IMR-90 (cell line): Measurements from ENCODE around the gene MFSD6. TPM values are rescaled to one million over a fixed set of nuclear protein-coding genes. Genes with fewer than 3 reads are reported as not detected.

ENCODE experiments used
- ATAC-seq: fragments of 200-7000 bp; cut with Tn5 transposase; 2 replicates; pipeline ENCODE4 v1.9.1; 2020; ENCODE audit warnings: low read depth, mild to moderate bottlenecking, moderate library complexity
- BruUV-seq: library from RNA; stranded (reverse); fragments of 400-500 nt; replicated peaks from 2 replicates; lab custom pipeline; 2021; lab: Mats Ljungman, UMichigan
- CTCF ChIA-PET: fragments of 300-600 bp; formaldehyde crosslinking; extraction: SDS; loops from one replicate; lab custom pipeline; 2021; ENCODE audit warnings: antibody characterized with exemption; lab: Yijun Ruan, JAX
- POLR2A ChIA-PET: fragments of 300-600 bp; sonication (Branson Sonifier 250); formaldehyde crosslinking; loops from one replicate; lab custom pipeline; 2022; ENCODE audit warnings: antibody characterized with exemption; ENCODE audit not compliant: unreplicated experiment; lab: Charles Lee
- DNase-seq: peaks from one replicate; pipeline ENCODE4 v3.0.0; 2013
- H2AFZ ChIP-seq: replicated peaks from 2 replicates; pipeline ENCODE3; 2013; ENCODE audit warnings: low read length, mild to moderate bottlenecking; ENCODE audit not compliant: poor library complexity
- H2AK5ac ChIP-seq: 2 replicates; pipeline ENCODE4 v1.6.1; 2013; ENCODE audit warnings: low read depth, low read length, inconsistent platforms
- H2AK9ac ChIP-seq: replicated peaks from 2 replicates; pipeline ENCODE3; 2013; ENCODE audit warnings: mild to moderate bottlenecking, low read depth, low read length, moderate library complexity; ENCODE audit not compliant: poor library complexity
- H2BK120ac ChIP-seq: 2 replicates; pipeline ENCODE4 v1.6.1; 2013; ENCODE audit warnings: low read depth, low read length, inconsistent platforms
- H2BK15ac ChIP-seq: 3 replicates; pipeline ENCODE4 v1.6.1; 2013; ENCODE audit warnings: low read depth, low read length, inconsistent platforms
- H2BK20ac ChIP-seq: 2 replicates; pipeline ENCODE4 v1.6.1; 2013; ENCODE audit warnings: low read depth, mild to moderate bottlenecking, inconsistent platforms, low read length, moderate library complexity
- H2BK5ac ChIP-seq: 2 replicates; pipeline ENCODE4 v1.6.1; 2013; ENCODE audit warnings: mild to moderate bottlenecking, low read depth, low read length, inconsistent platforms; ENCODE audit not compliant: poor library complexity, severe bottlenecking
- H3K14ac ChIP-seq: replicated peaks from 2 replicates; pipeline ENCODE4 v1.6.1; 2013; ENCODE audit warnings: low read depth, low read length, inconsistent platforms
- H3K18ac ChIP-seq: 2 replicates; pipeline ENCODE4 v1.6.1; 2013; ENCODE audit warnings: low read depth, low read length, control low read depth
- H3K23ac ChIP-seq: 2 replicates; pipeline ENCODE4 v1.6.1; 2013; ENCODE audit warnings: low read depth, low read length, inconsistent platforms
- H3K27ac ChIP-seq: 2 replicates; pipeline ENCODE4 v1.5.1; 2013; ENCODE audit warnings: mild to moderate bottlenecking, control low read depth, low read length; ENCODE audit not compliant: insufficient read depth
- H3K27me3 ChIP-seq: 2 replicates; pipeline ENCODE4 v1.6.1; 2013; ENCODE audit warnings: low read length; ENCODE audit not compliant: control insufficient read depth, insufficient read depth
- H3K36me3 ChIP-seq: 2 replicates; pipeline ENCODE4 v1.6.1; 2013; ENCODE audit warnings: low read length, mixed read lengths; ENCODE audit not compliant: control insufficient read depth, insufficient read depth
- H3K4ac ChIP-seq: 2 replicates; pipeline ENCODE4 v1.6.1; 2013; ENCODE audit warnings: low read depth, low read length, inconsistent platforms
- H3K4me1 ChIP-seq: 2 replicates; pipeline ENCODE4 v1.6.1; 2013; ENCODE audit warnings: low read length, mixed read lengths; ENCODE audit not compliant: control insufficient read depth, insufficient read depth
- H3K4me2 ChIP-seq: 2 replicates; pipeline ENCODE4 v1.6.1; 2013; ENCODE audit warnings: low read depth, mild to moderate bottlenecking, control low read depth, low read length, moderate library complexity
- H3K4me3 ChIP-seq: 2 replicates; pipeline ENCODE4 v1.5.1; 2013; ENCODE audit warnings: low read depth, mild to moderate bottlenecking, control low read depth, low read length, moderate library complexity; ENCODE audit not compliant: insufficient read depth
- H3K56ac ChIP-seq: 2 replicates; pipeline ENCODE4 v1.6.1; 2013; ENCODE audit warnings: low read length, inconsistent platforms; ENCODE audit not compliant: insufficient read depth; ENCODE audit errors: extremely low read depth
- H3K79me1 ChIP-seq, 2 experiments: 2 replicates each; pipeline ENCODE4 v1.6.1; 2013; ENCODE audit warnings: low read length in 2 of 2, inconsistent platforms in 1 of 2, low read depth in 1 of 2
- H3K9ac ChIP-seq: 2 replicates; pipeline ENCODE4 v1.6.1; 2013; ENCODE audit warnings: low read depth, low read length, control low read depth
- H3K9me1 ChIP-seq: 2 replicates; pipeline ENCODE4 v1.6.1; 2013; ENCODE audit warnings: low read length, inconsistent platforms; ENCODE audit not compliant: insufficient read depth
- H3K9me3 ChIP-seq: 2 replicates; pipeline ENCODE4 v1.6.1; 2013; ENCODE audit warnings: low read length; ENCODE audit not compliant: control insufficient read depth, insufficient read depth
- H4K20me1 ChIP-seq: 2 replicates; pipeline ENCODE4 v1.6.1; 2013; ENCODE audit warnings: low read length, inconsistent platforms; ENCODE audit not compliant: insufficient read depth
- H4K5ac ChIP-seq: 2 replicates; pipeline ENCODE4 v1.6.1; 2013; ENCODE audit warnings: mild to moderate bottlenecking, low read depth, low read length, control low read depth
- H4K8ac ChIP-seq, 2 experiments: 2 replicates each; pipeline ENCODE4 v1.6.1; 2013; ENCODE audit warnings: low read depth in 2 of 2, low read length in 2 of 2, control low read depth in 1 of 2, inconsistent platforms in 1 of 2
- H4K91ac ChIP-seq: 2 replicates; pipeline ENCODE4 v1.6.1; 2013; ENCODE audit warnings: low read depth, low read length, inconsistent platforms; ENCODE audit not compliant: insufficient read depth
- CEBPB ChIP-seq: IDR thresholded peaks from 2 replicates; pipeline ENCODE4 v1.6.1; 2012; ENCODE audit warnings: low read depth, low read length, improper control_type of control experiment
- SMC3 ChIP-seq: fragments of 150-350 bp; IDR thresholded peaks from 2 replicates; pipeline ENCODE4 v1.6.1; 2016; ENCODE audit warnings: low read depth, mild to moderate bottlenecking, antibody characterized with exemption, low read length, moderate library complexity
- WGBS, 2 experiments: methylation state at CpG; one replicate each; pipeline versions ENCODE4 v1.1.5 to v1.1.7; 2013; ENCODE audit warnings: missing lambda C conversion rate in 2 of 2; ENCODE audit not compliant: insufficient read length in 1 of 2; ENCODE audit errors: extremely low coverage in 2 of 2; 5-methylcytosine and 5-hydroxymethylcytosine counted together
- dilution Hi-C: fragments of 300-500 bp; cut with HindIII; formaldehyde crosslinking; loops from one replicate; pipeline ENCODE4 v1.14.3; 2018; ENCODE audit warnings: low sequenced_read_pairs; ENCODE audit not compliant: unreplicated experiment
- in situ Hi-C: fragments of 300-500 bp; cut with MboI; formaldehyde crosslinking; loops from 3 replicates; pipeline ENCODE4 v1.14.3; 2019; ENCODE audit warnings: low sequenced_read_pairs, inconsistent platforms, mixed read lengths
- intact Hi-C: fragments of 100-400 bp; cut with micrococcal nuclease; formaldehyde crosslinking; loops from 2 replicates; pipeline ENCODE4 v1.10.0; 2022
- polyA plus RNA-seq, 3 experiments: library from polyadenylated mRNA; depleted of rRNA; stranded (reverse); fragments of >200 nt; gene quantifications; 2 replicates each; pipeline ENCODE4 v1.2.3, GENCODE V29; 2012; ENCODE audit warnings: low replicate concordance in 1 of 3
- total RNA-seq: library from RNA; depleted of rRNA; stranded (reverse); fragments of >200 nt; gene quantifications from 2 replicates; pipeline ENCODE4 v1.2.3, GENCODE V29; 2012

The MFSD6 gene
- total and polyA plus RNA-seq, 2 of the 4 experiments (the other 2 are of a cell fraction) = 4.2 to 7.7 TPM

GRCh38 chr2:190528521-190529001 lies 120.4 kb downstream of the MFSD6 start:
- peak overlapping the region in 1 of 2 experiments; percentile 7; a peak in 2 of 4 replicates for H4K8ac ChIP-seq
- H3K56ac ChIP-seq = no peak overlapping the region
- H2AK9ac ChIP-seq = no peak overlapping the region
- peak overlapping the region; percentile 7; the same call in 1 of the 2 replicates for H4K91ac ChIP-seq
- H3K14ac ChIP-seq = peak overlapping the region; percentile 24; the same call in 1 of the 2 replicates
- H3K9me3 ChIP-seq = peaks cover 5% of the 10 kb centered on the region; the same call in 1 of the 2 replicates
- H3K4me3 ChIP-seq = no peak overlapping the region
- ATAC-seq = no peak
- WGBS, 2 experiments = no CpG with 5 or more reads among the region's 1 CpG
- no peak for TF ChIP-seq SMC3
- TF ChIP-seq CEBPB = peak; percentile 90
- peaks cover 14% of the 10 kb centered on the region for H3K9me1 ChIP-seq
- BruUV-seq = no TSS peak
- peak overlapping the region; percentile 51 for H2BK120ac ChIP-seq
- dilution Hi-C loops = no loop called here
- no peak overlapping the region for H3K9ac ChIP-seq
- peaks cover 15% of the 10 kb centered on the region for H3K4me1 ChIP-seq
- H2AFZ ChIP-seq = no peak overlapping the region
- no peaks in the 10 kb centered on the region for H3K27me3 ChIP-seq
- DNase-seq = peak; percentile 82
- peak overlapping the region; percentile 78 for H3K4ac ChIP-seq
- H4K20me1 ChIP-seq = no peaks in the 10 kb centered on the region
- H4K5ac ChIP-seq = peak overlapping the region; percentile 10; the same call in 1 of the 2 replicates
- peak overlapping the region; percentile 63; the same call in 1 of the 2 replicates for H3K18ac ChIP-seq
- CTCF ChIA-PET = interaction anchor here (1.6 kb wide), 1 partner anchor 26 kb away, joined by 3 read pairs; no protein-coding TSS in a partner anchor
- peak overlapping the region; percentile 65; the same call in 1 of the 2 replicates for H3K27ac ChIP-seq
- H2AK5ac ChIP-seq = peak overlapping the region; percentile 59; the same call in 1 of the 2 replicates
- peak overlapping the region; percentile 0 for H2BK5ac ChIP-seq
- H3K4me2 ChIP-seq = peak overlapping the region; percentile 7; the same call in 1 of the 2 replicates
- H3K23ac ChIP-seq = no peak overlapping the region
- H3K36me3 ChIP-seq = no peaks in the 10 kb centered on the region
- intact Hi-C loops = no loop called here
- in situ Hi-C loops = no loop called here
- H2BK20ac ChIP-seq = peak overlapping the region; percentile 76
- POLR2A ChIA-PET = no interaction called here
- H3K79me1 ChIP-seq = peaks cover 5% of the 10 kb centered on the region in 2 experiments
- H2BK15ac ChIP-seq = peak overlapping the region; percentile 47; the same call in 1 of the 3 replicates
